ENCODE results near the gene SRD5A1. TPM values are rescaled to one million over a fixed set of nuclear protein-coding genes. Genes with fewer than 3 reads are reported as not detected.

SRD5A1 gene
- total and polyA plus RNA-seq, 2 of the 8 experiments (the other 6 are each of a cell fraction or from before 2014, with no cell fraction given), result 34.7 to 42.4 TPM

- 97% methylated on average over 4 of the region's 4 CpGs; no CpG with 5 or more reads in 1 of the 2 experiments for WGBS, 2 experiments (ENCODE audit: extremely low coverage in 1 of 2, insufficient coverage in 1 of 2, insufficient read length in 1 of 2, insufficient replicate concordance in 2 of 2, low coverage in 1 of 2, low lambda C conversion rate in 2 of 2, missing lambda C conversion rate in 1 of 2)
- Histone ChIP-seq H3K9me3 (ENCODE audit: insufficient read depth in 2 of 2, low read depth in 1 of 2, low read length in 1 of 2) (no peaks in the 10 kb centered on the region), H3K18ac (ENCODE audit: extremely low read depth, low read length) (no peak overlapping the region), H3K56ac (replicated peaks; ENCODE audit: insufficient read length, low read depth, low read length) (no peak overlapping the region), H3K79me1 (ENCODE audit: low read depth, low read length) (peaks cover 42% of the 10 kb centered on the region), H2BK20ac (ENCODE audit: low read length) (no peak overlapping the region), H3K4me3 (ENCODE audit: extremely low read depth in 1 of 4, insufficient read depth in 2 of 4, low read depth in 3 of 4, low read length in 4 of 4) (no peak overlapping the region), H3K4ac (replicated peaks; ENCODE audit: insufficient read length, low read depth, low read length) (no peak overlapping the region), H4K5ac (ENCODE audit: insufficient read length, low read depth, low read length) (no peak overlapping the region), H3K79me2 (ENCODE audit: control insufficient read depth in 1 of 2, insufficient read depth in 2 of 2, low read length in 2 of 2) (peaks cover 18 to 96% of the 10 kb centered on the region in 2 experiments), H3K4me2 (ENCODE audit: insufficient read depth in 1 of 2, low read depth in 2 of 2, low read length in 2 of 2) (no peak overlapping the region), H3K9ac (replicated peaks in 1 of 4; ENCODE audit: extremely low read depth in 1 of 4, low read depth in 3 of 4, low read length in 3 of 4) (no peak overlapping the region), H2BK120ac (replicated peaks; ENCODE audit: low read depth, low read length) (no peak overlapping the region), H3K23me2 (ENCODE audit: low read depth, low read length) (no peaks in the 10 kb centered on the region), H4K8ac (ENCODE audit: extremely low read depth, insufficient read depth, low read length) (no peak overlapping the region), H3K14ac (ENCODE audit: insufficient read length) (no peak overlapping the region), H2BK12ac (ENCODE audit: low read depth, low read length) (no peak overlapping the region), H2AFZ (ENCODE audit: low read length) (no peak overlapping the region), H4K91ac (replicated peaks; ENCODE audit: insufficient read length, low read length) (no peak overlapping the region), H4K20me1 (replicated peaks in 1 of 2; ENCODE audit: control insufficient read depth in 1 of 2, insufficient read depth in 2 of 2, low read length in 2 of 2) (peaks cover 26 to 61% of the 10 kb centered on the region in 2 experiments), H3K27me3 (replicated peaks in 1 of 4; ENCODE audit: control insufficient read depth in 3 of 4, extremely low read depth in 1 of 4, insufficient read depth in 3 of 4, low read length in 3 of 4) (no peaks in the 10 kb centered on the region), H2AK5ac (ENCODE audit: low read depth, low read length) (no peak overlapping the region), H2BK5ac (ENCODE audit: low read depth, low read length) (no peak overlapping the region), H3K23ac (ENCODE audit: insufficient read length) (no peak overlapping the region), H3K36me3 (ENCODE audit: control insufficient read depth in 2 of 4, insufficient read depth in 4 of 4, low read length in 3 of 4) (no peaks in the 10 kb centered on the region), H2BK15ac (ENCODE audit: low read length) (no peak overlapping the region), H3K27ac (ENCODE audit: low read depth, low read length) (no peak overlapping the region), H3K4me1 (replicated peaks in 1 of 4; ENCODE audit: control insufficient read depth in 3 of 4, insufficient read depth in 4 of 4, low read length in 3 of 4) (peaks cover 0 to 10% (median 4%) of the 10 kb centered on the region in 4 experiments; a peak in 5 of 7 replicates)
- ChIA-PET POLR2A (ENCODE audit: partially characterized antibody) (interaction anchor here (1.3 to 1.9 kb wide), 2 partner anchors 10 to 89 kb away, joined by 5 to 6 read pairs; partner anchors contain the start of genes NSUN2 and SRD5A1), CTCF (ENCODE audit: partially characterized antibody) (interaction anchor here (1.7 to 4.1 kb wide), 2 partner anchors 10 to 24 kb away, joined by 6 to 25 read pairs; no protein-coding TSS in a partner anchor)
- FAIRE-seq (no peak), DNase-seq (ENCODE audit: low read depth in 1 of 2, low spot score in 2 of 2) (no peak)
- TF ChIP-seq EP300 (IDR thresholded peaks at IDR 0.05; ENCODE audit: borderline replicate concordance in 1 of 2, low read depth in 2 of 2, low read length in 2 of 2) (no peak), HDAC2 (IDR thresholded peaks at IDR 0.05; ENCODE audit: borderline replicate concordance in 1 of 2, low read depth in 2 of 2, low read length in 2 of 2) (no peak), RAD21 (IDR thresholded peaks at IDR 0.05 in 1 of 2, conservative IDR thresholded peaks at IDR 0.05 in 1 of 2; ENCODE audit: low read depth in 2 of 2, low read length in 2 of 2) (no peak), SIRT6 (IDR thresholded peaks at IDR 0.05; ENCODE audit: low read length) (no peak), KDM5A (IDR thresholded peaks at IDR 0.05; ENCODE audit: low read length) (no peak), GTF2F1 (IDR thresholded peaks at IDR 0.05; ENCODE audit: borderline replicate concordance, low read depth, low read length) (no peak), BCL11A (IDR thresholded peaks at IDR 0.05; ENCODE audit: low read depth in 2 of 2, low read length in 2 of 2) (no peak), POLR2AphosphoS5 (IDR thresholded peaks at IDR 0.05; ENCODE audit: low read depth, low read length) (no peak), TCF12 (IDR thresholded peaks at IDR 0.05; ENCODE audit: low read depth, low read length) (no peak), HDAC6 (IDR thresholded peaks at IDR 0.05; ENCODE audit: low read depth, low read length) (no peak), SP4 (IDR thresholded peaks at IDR 0.05; ENCODE audit: low read length) (no peak), CHD2 (IDR thresholded peaks at IDR 0.05; ENCODE audit: low read length) (no peak)
Measured at GRCh38 chr5:6721442-6721841, 88.2 kb downstream of the SRD5A1 start.

Data from H1 (cell line).